DOHH2 (cell line): ENCODE results near the gene LSM14A.
"Not testable (repeated sequence)": the region's sequence is repeated elsewhere in the genome, so short reads cannot be mapped to it uniquely, and the experiment has no call there.

ENCODE experiments used
- H3F3A ChIP-seq: fragments of 200-600 bp; sonication (generic), shearing (Covaris generic); 2 replicates; pipeline ENCODE4 v1.6.0; 2016; ENCODE audit warnings: antibody characterized with exemption, mild to moderate bottlenecking; ENCODE audit not compliant: control insufficient read depth, insufficient read depth
- H3K27ac ChIP-seq: fragments of 200-600 bp; sonication (generic); 2 replicates; pipeline ENCODE4 v1.5.1; 2014; ENCODE audit warnings: low read depth, mild to moderate bottlenecking, low read length, moderate library complexity
- H3K27me3 ChIP-seq: fragments of 200-600 bp; sonication (generic); 2 replicates; pipeline ENCODE4 v1.6.1; 2014; ENCODE audit warnings: mild to moderate bottlenecking, low read length, mixed read lengths; ENCODE audit not compliant: control insufficient read depth
- H3K36me3 ChIP-seq: fragments of 200-600 bp; sonication (generic); 2 replicates; pipeline ENCODE4 v1.6.1; 2014; ENCODE audit warnings: mild to moderate bottlenecking, low read length, moderate library complexity, mixed read lengths; ENCODE audit not compliant: control insufficient read depth
- H3K4me1 ChIP-seq: fragments of 200-600 bp; sonication (generic); 2 replicates; pipeline ENCODE4 v1.6.1; 2014; ENCODE audit warnings: mild to moderate bottlenecking, low read length, mixed read lengths; ENCODE audit not compliant: control insufficient read depth
- H3K4me2 ChIP-seq: fragments of 200-600 bp; sonication (generic); 2 replicates; pipeline ENCODE4 v1.6.0; 2014; ENCODE audit warnings: mild to moderate bottlenecking, low read length, moderate library complexity
- H3K4me3 ChIP-seq: fragments of 200-600 bp; sonication (generic); 2 replicates; pipeline ENCODE4 v1.5.1; 2014; ENCODE audit warnings: mild to moderate bottlenecking, low read length, mixed read lengths
- H3K79me2 ChIP-seq: fragments of 200-600 bp; sonication (generic); 2 replicates; pipeline ENCODE4 v1.6.1; 2014; ENCODE audit warnings: mild to moderate bottlenecking, low read length, mixed read lengths; ENCODE audit not compliant: control insufficient read depth
- H3K9me2 ChIP-seq: fragments of 200-600 bp; sonication (generic); replicated peaks from 2 replicates; pipeline ENCODE4 v1.6.1; 2014; ENCODE audit warnings: mild to moderate bottlenecking, low read length, mixed read lengths; ENCODE audit not compliant: control insufficient read depth
- H3K9me3 ChIP-seq: fragments of 200-600 bp; sonication (generic); 2 replicates; pipeline ENCODE4 v1.6.1; 2014; ENCODE audit warnings: antibody characterized with exemption, low read length, mixed read lengths; ENCODE audit not compliant: control insufficient read depth, insufficient read depth
- H4K20me1 ChIP-seq: fragments of 200-600 bp; sonication (generic); 2 replicates; pipeline ENCODE4 v1.6.0; 2014; ENCODE audit warnings: low read depth, mild to moderate bottlenecking, antibody characterized with exemption, low read length, moderate library complexity; ENCODE audit not compliant: control insufficient read depth, insufficient read depth
- CTCF ChIP-seq: fragments of 200-600 bp; sonication (generic); IDR thresholded peaks from one replicate; pipeline ENCODE4 v1.5.1; 2014; ENCODE audit warnings: antibody characterized with exemption, mild to moderate bottlenecking, low read depth, low read length; ENCODE audit not compliant: poor library complexity, severe bottlenecking
- EZH2phosphoT487 ChIP-seq: fragments of 200-600 bp; sonication (generic); IDR thresholded peaks from 2 replicates; pipeline ENCODE4 v1.6.1; 2017; ENCODE audit warnings: borderline replicate concordance, mild to moderate bottlenecking, antibody characterized with exemption, low read length, moderate library complexity, mixed read lengths

The LSM14A gene

GRCh38 chr19:34151439-34151838 is 20.9 kb upstream of the LSM14A start:
- H3K36me3 ChIP-seq, result no peaks in the 10 kb centered on the region

GRCh38 chr19:34154401-34154800 is 17.9 kb upstream of the LSM14A start:
- H3K4me1 ChIP-seq, result no peaks in the 10 kb centered on the region
- H3K27me3 ChIP-seq, result no peaks in the 10 kb centered on the region
- TF ChIP-seq CTCF, result no peak
- TF ChIP-seq EZH2phosphoT487, result no peak
- H3F3A ChIP-seq, result no peaks in the 10 kb centered on the region
- no peaks in the 10 kb centered on the region for H3K9me2 ChIP-seq
- no peak overlapping the region for H3K4me2 ChIP-seq
- no peaks in the 10 kb centered on the region for H3K79me2 ChIP-seq
- H4K20me1 ChIP-seq, result no peaks in the 10 kb centered on the region
- no peak overlapping the region for H3K27ac ChIP-seq
- H3K9me3 ChIP-seq, result no peaks in the 10 kb centered on the region
- H3K36me3 ChIP-seq, result no peaks in the 10 kb centered on the region
- H3K4me3 ChIP-seq, result no peak overlapping the region

More at GRCh38 chr19:34151439-34151838, 20.9 kb upstream of the LSM14A start:
- Histone ChIP-seq H4K20me1 (no peaks in the 10 kb centered on the region), H3K9me3 (no peaks in the 10 kb centered on the region), H3K4me2 (no peak overlapping the region), H3K4me3 (no peak overlapping the region), H3K79me2 (no peaks in the 10 kb centered on the region), H3K27ac (no peak overlapping the region), H3K4me1 (no peaks in the 10 kb centered on the region), H3K9me2 (no peaks in the 10 kb centered on the region), H3F3A (no peaks in the 10 kb centered on the region), H3K27me3 (no peaks in the 10 kb centered on the region)
- TF ChIP-seq EZH2phosphoT487, result no peak
- no peak for TF ChIP-seq CTCF

GRCh38 chr19:34155686-34156085 is 16.6 kb upstream of the LSM14A start:
- H3F3A ChIP-seq, result no peaks in the 10 kb centered on the region
- no peaks in the 10 kb centered on the region for H3K36me3 ChIP-seq
- no peak for TF ChIP-seq CTCF
- H3K79me2 ChIP-seq, result no peaks in the 10 kb centered on the region
- H3K27ac ChIP-seq, result no peak overlapping the region
- no peaks in the 10 kb centered on the region for H3K9me2 ChIP-seq
- H3K27me3 ChIP-seq, result no peaks in the 10 kb centered on the region
- H3K4me1 ChIP-seq, result no peaks in the 10 kb centered on the region
- H3K4me2 ChIP-seq, result no peak overlapping the region
- no peaks in the 10 kb centered on the region for H3K9me3 ChIP-seq
- H3K4me3 ChIP-seq, result no peak overlapping the region
- H4K20me1 ChIP-seq, result no peaks in the 10 kb centered on the region

- H3K36me3 ChIP-seq, H3K79me2 ChIP-seq, H4K20me1 ChIP-seq, H3K27ac ChIP-seq, H3K4me1 ChIP-seq, H3K4me2 ChIP-seq, H3K4me3 ChIP-seq, H3F3A ChIP-seq, H3K27me3 ChIP-seq, H3K9me3 ChIP-seq, H3K9me2 ChIP-seq: not testable (repeated sequence)
Observed at GRCh38 chr19:34158966-34159365, 13.3 kb upstream of the LSM14A start.

GRCh38 chr19:34159541-34159940 is 12.8 kb upstream of the LSM14A start:
- not testable (repeated sequence) for H3K4me3 ChIP-seq

DNA sequence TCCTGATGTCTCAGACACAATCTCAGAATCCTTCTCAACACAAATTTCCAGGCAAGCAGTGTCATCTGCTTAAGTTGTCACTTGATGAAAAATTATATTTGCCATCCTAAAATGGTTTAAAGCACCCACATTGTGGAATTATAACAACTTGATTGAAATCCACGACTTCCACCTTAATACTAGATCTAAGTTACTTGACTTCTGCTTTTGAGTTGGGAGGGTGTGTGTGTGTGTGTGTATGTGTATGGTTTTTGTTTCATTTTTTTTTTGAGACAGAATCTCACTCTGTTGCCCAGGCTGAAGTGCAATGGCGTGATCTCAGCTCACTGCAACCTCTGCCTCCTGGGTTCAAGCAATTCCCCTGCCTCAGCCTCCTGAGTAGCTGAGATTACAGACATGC is 10.4 kb upstream of the LSM14A start:
- H3K79me2 ChIP-seq, H4K20me1 ChIP-seq, H3K36me3 ChIP-seq, H3K4me1 ChIP-seq, H3K4me3 ChIP-seq, H3K9me2 ChIP-seq, H3K27ac ChIP-seq, H3F3A ChIP-seq, H3K4me2 ChIP-seq, H3K27me3 ChIP-seq, H3K9me3 ChIP-seq: not testable (repeated sequence)

More at GRCh38 chr19:34159541-34159940, 12.8 kb upstream of the LSM14A start:
- not testable (repeated sequence) for H3K36me3 ChIP-seq, H3K27ac ChIP-seq, H3F3A ChIP-seq, H3K27me3 ChIP-seq, H3K79me2 ChIP-seq, H3K4me2 ChIP-seq, H4K20me1 ChIP-seq, H3K4me1 ChIP-seq, H3K9me2 ChIP-seq, H3K9me3 ChIP-seq
